Brain pericyte (primary cell): ENCODE measurements around the gene NYNRIN.
"Not testable (repeated sequence)": the region's sequence is repeated elsewhere in the genome, so short reads cannot be mapped to it uniquely, and the experiment has no call there.

Source experiments
- DNase-seq: peaks from one replicate; pipeline ENCODE4 v3.0.0-alpha.2; 2012; ENCODE audit warnings: low read depth, low spot score

NYNRIN gene

DNA sequence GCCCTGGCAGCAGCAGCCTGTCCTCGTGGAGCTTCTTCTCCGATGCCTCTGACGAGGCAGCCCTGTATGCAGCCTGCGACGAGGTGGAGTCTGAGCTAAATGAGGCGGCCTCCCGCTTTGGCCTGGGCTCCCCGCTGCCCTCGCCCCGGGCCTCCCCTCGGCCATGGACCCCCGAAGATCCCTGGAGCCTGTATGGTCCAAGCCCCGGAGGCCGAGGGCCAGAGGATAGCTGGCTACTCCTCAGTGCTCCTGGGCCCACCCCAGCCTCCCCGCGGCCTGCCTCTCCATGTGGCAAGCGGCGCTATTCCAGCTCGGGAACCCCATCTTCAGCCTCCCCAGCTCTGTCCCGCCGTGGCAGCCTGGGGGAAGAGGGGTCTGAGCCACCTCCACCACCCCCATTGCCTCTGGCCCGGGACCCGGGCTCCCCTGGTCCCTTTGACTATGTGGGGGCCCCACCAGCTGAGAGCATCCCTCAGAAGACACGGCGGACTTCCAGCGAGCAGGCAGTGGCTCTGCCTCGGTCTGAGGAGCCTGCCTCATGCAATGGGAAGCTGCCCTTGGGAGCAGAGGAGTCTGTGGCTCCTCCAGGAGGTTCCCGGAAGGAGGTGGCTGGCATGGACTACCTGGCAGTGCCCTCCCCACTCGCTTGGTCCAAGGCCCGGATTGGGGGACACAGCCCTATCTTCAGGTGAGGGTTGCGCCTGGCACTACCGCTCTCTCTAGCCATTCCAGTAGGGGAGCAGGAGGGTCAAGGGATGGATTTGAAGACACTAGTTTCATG lies 28.7 kb upstream of the NYNRIN start:
- DNase-seq, result no peak

DNA sequence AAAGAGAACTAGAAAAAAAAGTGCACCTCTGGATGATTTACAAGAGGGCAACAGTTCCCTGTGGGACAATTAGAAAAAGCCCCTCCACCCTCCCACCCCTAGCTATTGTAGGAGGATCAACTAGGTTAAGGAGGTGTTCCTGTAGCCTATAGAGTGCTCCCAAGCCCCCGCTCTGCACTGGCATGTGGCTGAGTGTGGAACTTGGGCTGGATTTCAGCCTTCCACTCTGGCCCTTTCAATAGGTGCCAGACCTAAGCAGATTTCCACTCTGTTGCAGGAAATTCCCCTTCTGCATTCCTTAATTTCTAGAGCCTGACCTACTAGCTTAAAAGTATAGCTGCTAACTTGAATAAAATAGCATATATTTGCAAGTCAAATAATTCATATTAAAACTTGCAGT lies 28.1 kb upstream of the NYNRIN start:
- no peak for DNase-seq

- not testable (repeated sequence) for DNase-seq
These were observed 27.2 kb upstream of the NYNRIN start for GRCh38 chr14:24371605-24372004.

- peak; percentile 41 for DNase-seq
These were observed 25.9 kb upstream of the NYNRIN start for GRCh38 chr14:24372701-24373416.

GRCh38 chr14:24376448-24377070 lies 22.2 kb upstream of the NYNRIN start:
- DNase-seq, result no peak

GRCh38 chr14:24377126-24377525 lies 21.7 kb upstream of the NYNRIN start:
- no peak for DNase-seq

GRCh38 chr14:24377657-24378056 lies 21.1 kb upstream of the NYNRIN start:
- DNase-seq, result no peak

DNA sequence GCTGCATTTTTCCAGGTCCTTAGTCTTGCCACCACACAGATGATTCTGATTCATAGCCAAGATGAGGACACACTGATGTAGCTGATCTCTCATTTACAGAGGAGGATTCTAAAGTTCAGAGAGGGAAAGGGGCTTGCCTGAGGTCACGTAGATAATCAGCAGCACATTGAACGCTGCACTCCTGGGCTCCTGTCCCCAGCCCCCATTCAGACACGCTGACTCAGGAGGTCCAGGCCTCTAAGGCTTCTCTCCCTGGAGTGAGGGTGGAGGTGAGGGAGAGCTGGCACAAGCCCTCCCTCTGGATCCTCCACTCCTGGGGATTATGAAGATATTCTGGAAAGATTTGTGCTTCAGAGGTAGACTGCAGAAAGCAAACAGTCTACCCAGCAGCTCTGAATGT lies 20.5 kb upstream of the NYNRIN start:
- no peak for DNase-seq

DNA sequence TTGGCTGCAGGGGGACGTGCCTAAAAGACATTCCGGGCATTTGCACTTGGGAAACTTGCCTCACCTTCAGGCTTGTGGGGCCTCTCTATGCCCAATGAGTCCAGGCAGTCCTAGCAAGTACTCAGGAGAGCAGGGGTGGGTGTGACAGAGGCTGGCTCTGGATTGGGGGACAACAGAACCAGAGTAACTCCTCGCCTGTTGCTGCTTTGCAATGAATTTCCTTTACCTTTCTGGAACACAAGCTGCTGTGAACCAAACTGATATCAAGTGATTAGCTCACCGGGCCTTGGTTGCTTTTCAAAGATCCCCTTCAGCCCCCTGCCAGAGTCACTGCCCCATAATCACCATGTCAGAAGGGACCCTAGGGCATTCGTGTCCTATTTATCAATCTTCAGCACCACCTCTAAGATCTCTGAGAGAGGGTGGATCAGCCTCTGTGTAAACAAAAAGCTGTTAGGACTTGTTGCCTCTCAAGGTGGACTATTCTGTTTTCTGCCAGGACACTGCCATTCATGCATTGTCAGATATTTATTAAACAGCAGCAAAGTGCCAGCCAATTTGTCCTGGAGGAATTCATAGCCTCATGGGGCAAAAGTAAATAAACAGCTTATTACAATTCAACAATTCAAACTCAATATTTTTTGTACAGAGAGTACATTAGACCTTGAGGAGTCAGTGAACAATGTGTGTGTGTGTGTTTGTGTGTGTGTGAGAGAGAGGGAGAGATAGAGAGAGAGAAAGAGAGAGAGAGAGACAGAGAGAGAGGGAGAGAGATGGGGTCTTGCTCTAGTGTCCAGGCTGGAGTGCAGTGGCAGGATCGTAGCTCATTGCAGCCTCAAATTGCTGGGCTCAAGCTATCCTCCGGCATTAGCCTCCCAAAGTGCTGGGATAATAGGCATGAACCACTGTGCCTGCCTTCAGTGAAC lies 19.6 kb upstream of the NYNRIN start:
- no peak for DNase-seq

- no peak for DNase-seq
These were observed 18.7 kb upstream of the NYNRIN start for GRCh38 chr14:24379907-24380730.

DNA sequence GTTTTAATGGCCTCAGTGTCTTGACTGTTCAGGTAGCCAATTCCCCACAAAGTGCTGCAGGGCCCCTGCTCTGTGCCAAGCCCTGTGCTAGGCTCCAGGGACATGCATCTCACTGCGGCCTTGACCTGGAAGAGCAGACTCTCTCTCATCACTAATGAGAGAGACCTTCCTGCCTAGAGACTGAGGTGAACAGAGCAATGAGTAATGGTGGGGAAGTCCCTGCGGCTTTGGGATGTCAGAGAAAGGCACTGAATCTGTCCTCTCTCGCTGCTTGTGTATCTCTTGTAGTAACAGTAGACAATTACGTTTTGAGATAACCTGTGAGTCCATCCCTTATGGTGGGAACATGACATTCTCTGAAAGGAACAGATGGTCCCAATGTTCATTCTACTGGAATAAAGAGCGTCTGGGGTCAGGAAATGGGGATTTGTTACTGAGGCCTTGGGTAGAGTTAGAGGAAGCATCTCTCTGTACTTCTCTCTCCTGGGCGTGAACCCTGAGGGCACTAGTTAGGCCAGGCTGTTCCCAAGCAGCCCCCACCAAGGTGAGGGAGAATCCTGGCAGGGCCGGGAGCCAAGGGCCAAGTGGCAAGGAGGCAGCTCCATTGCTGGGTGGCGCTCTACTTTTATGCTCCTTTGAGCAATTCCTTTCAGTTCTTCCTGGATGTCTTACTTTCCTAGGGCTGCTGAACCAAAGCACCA lies 17.3 kb upstream of the NYNRIN start:
- DNase-seq, result no peak

DNA sequence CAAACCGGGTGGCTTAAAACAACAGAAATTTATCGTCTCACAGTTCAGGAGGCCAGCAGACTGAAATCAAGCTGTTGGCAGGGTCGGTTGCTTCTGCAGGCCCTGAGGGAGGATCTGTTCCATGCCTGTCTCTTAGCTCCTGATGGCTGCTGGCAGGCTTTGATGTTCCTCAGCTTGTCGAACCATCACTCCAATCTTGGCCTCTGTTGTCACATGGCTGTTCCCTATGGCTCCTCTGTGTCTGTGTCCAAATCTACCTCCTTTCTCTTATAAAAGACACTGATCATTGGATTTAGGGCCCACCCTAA lies 16.8 kb upstream of the NYNRIN start:
- DNase-seq, result no peak

- no peak for DNase-seq
These were observed 14.6 kb upstream of the NYNRIN start for GRCh38 chr14:24384169-24384568.

DNA sequence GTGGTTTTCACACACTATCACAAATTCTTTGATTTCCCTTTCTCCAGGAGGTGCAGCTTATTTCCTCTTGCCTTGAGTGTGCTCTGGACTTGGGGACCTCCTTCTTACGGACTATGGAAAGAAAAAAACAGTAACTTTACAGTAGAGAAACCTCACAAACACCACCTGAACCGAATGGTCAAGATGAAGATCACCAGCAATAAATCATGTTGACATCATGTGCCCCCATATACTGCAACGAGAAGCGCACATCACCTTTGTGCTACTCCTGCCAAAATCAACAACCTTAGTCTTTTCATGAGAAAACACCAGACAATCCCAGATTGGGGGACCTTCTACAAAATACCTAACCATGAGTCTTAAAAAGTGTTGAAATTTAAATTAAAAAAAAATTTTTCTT lies 13.3 kb upstream of the NYNRIN start:
- no peak for DNase-seq

DNA sequence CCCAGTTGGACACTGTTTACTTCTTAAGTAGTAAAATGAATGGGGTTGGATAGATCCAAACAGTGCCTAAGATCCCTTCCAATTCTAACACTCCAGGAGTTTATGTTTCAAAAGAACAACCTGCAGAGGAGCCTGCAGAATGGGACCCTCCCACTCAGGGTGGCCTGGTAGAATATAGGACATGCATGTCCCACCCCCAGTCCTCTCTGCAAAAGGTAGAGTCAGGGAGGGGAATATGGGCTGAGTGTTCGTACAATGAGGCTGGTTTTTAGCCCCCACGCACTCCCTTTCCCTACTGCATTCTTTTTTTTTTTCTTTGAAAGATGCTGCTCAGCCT lies 11.8 kb upstream of the NYNRIN start:
- DNase-seq, result no peak

GRCh38 chr14:24387579-24387978 lies 11.2 kb upstream of the NYNRIN start:
- DNase-seq, result not testable (repeated sequence)

GRCh38 chr14:24388474-24389179 lies 10.2 kb upstream of the NYNRIN start:
- DNase-seq, result no peak

- DNase-seq, result no peak
These were observed 9.5 kb upstream of the NYNRIN start for GRCh38 chr14:24389226-24389848.

DNA sequence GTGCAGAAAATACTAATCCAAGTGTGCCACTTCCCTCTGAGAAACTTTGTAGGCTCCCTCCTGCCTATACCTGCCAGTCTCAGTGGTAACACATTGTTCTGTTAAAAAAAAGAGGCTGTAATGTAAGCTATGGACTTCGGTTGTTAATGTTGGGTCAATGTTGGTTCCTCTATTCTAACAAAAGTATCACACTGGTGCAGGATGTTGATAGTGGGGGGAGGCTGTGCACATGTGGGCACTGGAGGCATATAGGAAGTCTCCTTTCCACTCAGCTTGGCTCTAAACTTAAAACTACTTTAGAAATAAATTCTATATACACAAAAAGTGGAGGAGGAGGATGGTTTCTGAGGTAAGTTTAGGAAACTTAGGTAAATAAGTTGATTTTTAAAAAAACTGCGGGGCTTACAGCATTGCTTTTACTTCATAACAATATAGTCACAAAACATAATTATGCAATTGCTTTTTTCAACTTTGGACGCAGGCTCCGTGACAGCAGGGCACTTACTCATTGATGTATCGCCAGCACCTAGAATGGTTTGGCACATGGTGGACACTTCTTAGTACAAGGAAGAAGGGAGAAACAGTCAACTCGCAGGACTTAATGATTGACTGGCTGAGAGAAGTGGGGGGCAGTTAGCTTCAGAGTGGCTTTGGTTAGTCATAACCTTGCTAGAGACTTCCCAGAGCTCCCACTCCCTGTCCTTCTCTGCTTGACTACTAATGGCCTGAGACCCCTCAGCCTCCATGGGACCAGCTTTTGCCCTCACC lies 7.9 kb upstream of the NYNRIN start:
- no peak for DNase-seq
